ENCODE data around the gene FOXA1. TPM values are rescaled to one million over a fixed set of nuclear protein-coding genes. Genes with fewer than 3 reads are reported as not detected.

Gene FOXA1
- total RNA-seq, 1 experiment from 2014 or later: 8.7 TPM

DNA sequence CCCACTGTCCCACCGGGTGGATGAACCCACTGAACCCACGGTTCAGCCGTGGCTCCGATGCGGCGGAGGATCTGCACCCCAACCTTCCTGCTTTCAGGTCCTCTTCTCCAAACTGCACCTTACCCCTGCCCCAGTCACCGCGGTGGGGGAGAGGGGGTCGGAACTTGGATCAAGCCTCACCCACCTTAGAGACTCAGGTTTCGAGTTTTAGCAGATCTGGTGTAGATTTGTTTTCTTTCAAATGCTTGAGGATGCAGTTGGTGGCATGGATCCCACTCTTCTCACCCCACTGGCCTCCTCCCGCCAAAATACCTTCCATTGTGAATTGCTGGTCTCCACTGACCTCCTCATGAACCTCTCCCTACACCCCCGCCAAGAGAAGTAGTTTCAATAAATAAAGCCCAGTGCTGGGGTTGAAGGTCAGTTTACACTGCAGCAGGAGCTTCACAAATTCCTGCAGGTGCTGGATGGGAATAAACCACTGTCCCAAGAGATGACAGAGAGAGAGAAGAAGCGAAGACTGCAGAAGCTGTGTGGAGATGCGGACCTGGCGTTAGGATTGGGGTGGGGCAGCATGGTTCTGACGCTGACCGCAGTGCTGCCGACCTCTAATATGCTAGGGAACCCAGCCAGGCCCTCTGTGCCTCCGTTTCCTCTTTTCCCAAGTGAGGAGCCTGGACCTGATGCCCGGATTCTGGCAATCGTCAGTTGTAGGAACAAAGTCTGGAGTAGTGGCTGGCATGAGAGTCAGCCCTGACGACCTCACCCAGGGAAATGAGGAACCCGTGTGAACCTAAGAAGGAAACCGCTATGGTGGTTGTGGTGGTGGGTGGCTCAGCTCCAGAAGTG, 7.8 kb upstream of the FOXA1 start:
- ChIA-PET CTCF (interaction anchor here (0.6 kb wide), 1 partner anchor 14 kb away, joined by 6 read pairs; no protein-coding TSS in a partner anchor), POLR2A (no interaction called here)
- no peak overlapping the region for H3K27ac ChIP-seq (ENCODE audit: low read length)
- no peak for DNase-seq (ENCODE audit: low read depth, low spot score)
- in situ Hi-C loops (cut with HindIII; ENCODE audit: low pct_unique_long_range_greater_than_20kb, low sequenced_read_pairs): no loop called here
- no peaks in the 10 kb centered on the region for H3K36me3 ChIP-seq (ENCODE audit: control insufficient read depth, insufficient read depth, low read length)
- intact Hi-C loops (cut with micrococcal nuclease; ENCODE audit: unreplicated experiment): loop anchor here (10.0 kb wide), 1 partner anchor 272 kb away; no protein-coding TSS in a partner anchor
- ATAC-seq: no peak
- TF ChIP-seq POLR2AphosphoS5 (IDR thresholded peaks at IDR 0.05; ENCODE audit: low read depth, low read length) (no peak), TCF7L2 (IDR thresholded peaks at IDR 0.05; ENCODE audit: low read depth, low read length) (no peak), REST (IDR thresholded peaks at IDR 0.05; ENCODE audit: insufficient read depth in 1 of 2, low read depth in 2 of 2, low read length in 1 of 2) (no peak), SIN3A (IDR thresholded peaks at IDR 0.05; ENCODE audit: borderline replicate concordance, insufficient read depth, low read depth, low read length) (no peak)
- TF ChIP-seq, protein P1, sequence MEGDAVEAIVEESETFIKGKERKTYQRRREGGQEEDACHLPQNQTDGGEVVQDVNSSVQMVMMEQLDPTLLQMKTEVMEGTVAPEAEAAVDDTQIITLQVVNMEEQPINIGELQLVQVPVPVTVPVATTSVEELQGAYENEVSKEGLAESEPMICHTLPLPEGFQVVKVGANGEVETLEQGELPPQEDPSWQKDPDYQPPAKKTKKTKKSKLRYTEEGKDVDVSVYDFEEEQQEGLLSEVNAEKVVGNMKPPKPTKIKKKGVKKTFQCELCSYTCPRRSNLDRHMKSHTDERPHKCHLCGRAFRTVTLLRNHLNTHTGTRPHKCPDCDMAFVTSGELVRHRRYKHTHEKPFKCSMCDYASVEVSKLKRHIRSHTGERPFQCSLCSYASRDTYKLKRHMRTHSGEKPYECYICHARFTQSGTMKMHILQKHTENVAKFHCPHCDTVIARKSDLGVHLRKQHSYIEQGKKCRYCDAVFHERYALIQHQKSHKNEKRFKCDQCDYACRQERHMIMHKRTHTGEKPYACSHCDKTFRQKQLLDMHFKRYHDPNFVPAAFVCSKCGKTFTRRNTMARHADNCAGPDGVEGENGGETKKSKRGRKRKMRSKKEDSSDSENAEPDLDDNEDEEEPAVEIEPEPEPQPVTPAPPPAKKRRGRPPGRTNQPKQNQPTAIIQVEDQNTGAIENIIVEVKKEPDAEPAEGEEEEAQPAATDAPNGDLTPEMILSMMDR (IDR thresholded peaks at IDR 0.05): no peak
- H3K9me3 ChIP-seq (ENCODE audit: control insufficient read depth, insufficient read depth, low read depth, low read length): no peaks in the 10 kb centered on the region
- no TSS peak for BruUV-seq (replicated peaks)
- H3K27me3 ChIP-seq (ENCODE audit: control insufficient read depth, insufficient read depth, low read length): peaks cover 3% of the 10 kb centered on the region
- H3K4me3 ChIP-seq (ENCODE audit: low read depth in 2 of 2, low read length in 2 of 2): no peak overlapping the region
- no peaks in the 10 kb centered on the region for H3K4me1 ChIP-seq (ENCODE audit: control insufficient read depth, insufficient read depth, low read length)

DNA sequence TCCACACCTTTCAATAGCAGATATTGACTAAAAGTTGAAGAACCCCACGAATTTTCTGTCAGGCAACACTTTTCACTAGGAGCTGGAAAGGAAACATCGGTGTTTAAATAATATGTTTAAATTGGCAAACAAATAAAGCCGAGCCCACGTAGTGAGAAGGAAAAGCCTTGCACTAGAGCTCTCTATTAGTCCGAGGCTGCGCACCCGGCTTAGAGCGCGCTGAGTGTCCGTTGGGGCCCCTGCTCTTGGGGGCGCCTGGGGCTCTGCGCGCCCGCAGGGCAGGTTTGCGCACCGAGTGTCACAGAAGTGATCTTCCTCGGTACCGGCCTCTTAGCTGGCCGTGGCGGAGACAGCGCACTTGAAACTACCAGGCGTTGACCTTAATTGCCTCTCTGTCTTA, 6.8 kb upstream of the FOXA1 start:
- ATAC-seq: no peak
- TF ChIP-seq SIN3A (IDR thresholded peaks at IDR 0.05; ENCODE audit: borderline replicate concordance, insufficient read depth, low read depth, low read length): no peak
- no peak for TF ChIP-seq TCF7L2 (IDR thresholded peaks at IDR 0.05; ENCODE audit: low read depth, low read length)
- TF ChIP-seq, protein P1 (IDR thresholded peaks at IDR 0.05): no peak
- no peak for TF ChIP-seq REST (IDR thresholded peaks at IDR 0.05; ENCODE audit: insufficient read depth in 1 of 2, low read depth in 2 of 2, low read length in 1 of 2)
- TF ChIP-seq POLR2AphosphoS5 (IDR thresholded peaks at IDR 0.05; ENCODE audit: low read depth, low read length): no peak
- CTCF ChIA-PET: no interaction called here
- no TSS peak for BruUV-seq (replicated peaks)
- no peaks in the 10 kb centered on the region for H3K9me3 ChIP-seq (ENCODE audit: control insufficient read depth, insufficient read depth, low read depth, low read length)
- H3K4me3 ChIP-seq (ENCODE audit: low read depth in 2 of 2, low read length in 2 of 2): no peak overlapping the region
- H3K36me3 ChIP-seq (ENCODE audit: control insufficient read depth, insufficient read depth, low read length): no peaks in the 10 kb centered on the region
- H3K27me3 ChIP-seq (ENCODE audit: control insufficient read depth, insufficient read depth, low read length): peaks cover 3% of the 10 kb centered on the region
- intact Hi-C loops (cut with micrococcal nuclease; ENCODE audit: unreplicated experiment) (loop anchor here (10.0 kb wide), 1 partner anchor 273 kb away; no protein-coding TSS in a partner anchor), in situ Hi-C loops (cut with HindIII; ENCODE audit: low pct_unique_long_range_greater_than_20kb, low sequenced_read_pairs) (no loop called here)
- POLR2A ChIA-PET: no interaction called here
- no peak for DNase-seq (ENCODE audit: low read depth, low spot score)
- H3K4me1 ChIP-seq (ENCODE audit: control insufficient read depth, insufficient read depth, low read length): no peaks in the 10 kb centered on the region
- no peak overlapping the region for H3K27ac ChIP-seq (ENCODE audit: low read length)
